22Rv1 (cell line): Measurements from ENCODE around the gene CCDC160.

Experiments
- CTCF ChIP-seq: fragments of 450-650 bp; IDR thresholded peaks from 2 replicates; pipeline ENCODE4 v1.5.1; 2017; ENCODE audit warnings: mild to moderate bottlenecking
- ZFX ChIP-seq: fragments of 450-650 bp; IDR thresholded peaks from 2 replicates; pipeline ENCODE4 v1.6.1; 2017; ENCODE audit warnings: antibody characterized with exemption, borderline replicate concordance

- TF ChIP-seq CTCF, result no peak
- TF ChIP-seq ZFX, result no peak
Measured at GRCh38 chrX:134247492-134247891, 10.5 kb downstream of the CCDC160 start.
